Neural cell (in vitro differentiated cells): ENCODE measurements around the gene SNAPC1. TPM values are rescaled to one million over a fixed set of nuclear protein-coding genes. Genes with fewer than 3 reads are reported as not detected.

Source experiments
- H2AFZ ChIP-seq: fragments of 200-600, 300-800 bp; sonication (generic), shearing (Covaris generic); 2 replicates; pipeline ENCODE4 v1.6.0; 2014; ENCODE audit warnings: low read depth, mild to moderate bottlenecking, antibody characterized with exemption, low read length, moderate library complexity
- H3F3A ChIP-seq: fragments of 200-600 bp; shearing (Covaris generic); 2 replicates; pipeline ENCODE4 v1.6.1; 2016; ENCODE audit warnings: mild to moderate bottlenecking, moderate library complexity, mixed read lengths, antibody characterized with exemption, low read length; ENCODE audit not compliant: insufficient read depth, poor library complexity, severe bottlenecking
- H3K27ac ChIP-seq: fragments of 200-600, 300-800 bp; sonication (generic), shearing (Covaris generic); 2 replicates; pipeline ENCODE4 v1.5.1; 2014; ENCODE audit warnings: mild to moderate bottlenecking, low read length, moderate library complexity
- H3K27me3 ChIP-seq: fragments of 300-800, 200-600 bp; sonication (generic), shearing (Covaris generic); 2 replicates; pipeline ENCODE4 v1.6.0; 2014; ENCODE audit warnings: mild to moderate bottlenecking, low read depth, low read length, moderate library complexity; ENCODE audit not compliant: insufficient read depth
- H3K36me3 ChIP-seq: fragments of 300-800, 200-600 bp; sonication (generic), shearing (Covaris generic); 2 replicates; pipeline ENCODE4 v1.5.1; 2014; ENCODE audit warnings: mild to moderate bottlenecking, antibody characterized with exemption, low read length, moderate library complexity; ENCODE audit not compliant: insufficient read depth
- H3K4me2 ChIP-seq: fragments of 300-800, 200-600 bp; sonication (generic), shearing (Covaris generic); 2 replicates; pipeline ENCODE4 v1.6.0; 2014; ENCODE audit warnings: mild to moderate bottlenecking, low read length
- H3K4me3 ChIP-seq: fragments of 300-800, 200-600 bp; sonication (generic), shearing (Covaris generic); 2 replicates; pipeline ENCODE4 v1.5.1; 2014; ENCODE audit warnings: mild to moderate bottlenecking, low read length, moderate library complexity
- H3K79me2 ChIP-seq: fragments of 200-600 bp; shearing (Covaris generic); replicated peaks from 2 replicates; pipeline ENCODE4 v1.6.0; 2014; ENCODE audit warnings: mild to moderate bottlenecking, low read length, moderate library complexity; ENCODE audit not compliant: insufficient read depth
- H3K9ac ChIP-seq: fragments of 300-800, 200-600 bp; sonication (generic), shearing (Covaris generic); 2 replicates; pipeline ENCODE4 v1.6.1; 2016; ENCODE audit warnings: mild to moderate bottlenecking, low read length, mixed read lengths
- H3K9me2 ChIP-seq: fragments of 200-600 bp; shearing (Covaris generic); 2 replicates; pipeline ENCODE4 v1.6.1; 2016; ENCODE audit warnings: mild to moderate bottlenecking, low read length, mixed read lengths; ENCODE audit not compliant: insufficient read depth
- H3K9me3 ChIP-seq: fragments of 200-600, 300-800 bp; sonication (generic), shearing (Covaris generic); 2 replicates; pipeline ENCODE4 v1.6.1; 2016; ENCODE audit warnings: mild to moderate bottlenecking, mixed run types, low read length, moderate library complexity, mixed read lengths
- H4K20me1 ChIP-seq: fragments of 200-600 bp; shearing (Covaris generic); 2 replicates; pipeline ENCODE4 v1.6.1; 2016; ENCODE audit warnings: mild to moderate bottlenecking, mixed run types; ENCODE audit not compliant: insufficient read depth
- EP300 ChIP-seq: fragments of 450-650 bp; conservative IDR thresholded peaks from 2 replicates; pipeline ENCODE4 v1.6.1; 2014; ENCODE audit warnings: antibody characterized with exemption, mild to moderate bottlenecking, moderate library complexity; ENCODE audit not compliant: poor library complexity, severe bottlenecking
- EZH2 ChIP-seq: fragments of 200-600, 300-800 bp; shearing (Covaris generic), sonication (generic); IDR thresholded peaks from 2 replicates; pipeline ENCODE4 v1.6.1; 2014; ENCODE audit warnings: antibody characterized with exemption, low read length, borderline replicate concordance, mild to moderate bottlenecking; ENCODE audit not compliant: insufficient read depth, poor library complexity, severe bottlenecking
- MXI1 ChIP-seq: fragments of 450-650 bp; conservative IDR thresholded peaks from 2 replicates; pipeline ENCODE4 v1.6.1; 2014; ENCODE audit warnings: antibody characterized with exemption, mild to moderate bottlenecking; ENCODE audit not compliant: poor library complexity, severe bottlenecking
- POLR2AphosphoS5 ChIP-seq: IDR thresholded peaks from 2 replicates; pipeline ENCODE4 v1.6.1; 2012
- RAD21 ChIP-seq: fragments of 450-650 bp; conservative IDR thresholded peaks from 2 replicates; pipeline ENCODE4 v1.6.1; 2014; ENCODE audit warnings: antibody characterized with exemption, mild to moderate bottlenecking, moderate library complexity
- SMC3 ChIP-seq: fragments of 450-650 bp; conservative IDR thresholded peaks from 2 replicates; pipeline ENCODE4 v1.6.1; 2014; ENCODE audit warnings: antibody characterized with exemption, mild to moderate bottlenecking, moderate library complexity; ENCODE audit not compliant: poor library complexity
- TAF1 ChIP-seq: IDR thresholded peaks from 2 replicates; pipeline ENCODE4 v1.6.1; 2012; ENCODE audit warnings: low read depth
- polyA plus RNA-seq: library from polyadenylated mRNA; depleted of rRNA; stranded (reverse); fragments of >200 nt; gene quantifications from 2 replicates; pipeline ENCODE4 v1.2.3, GENCODE V29; 2014
- TF ChIP-seq, protein P1 (sequence below): fragments of 450-650 bp; IDR thresholded peaks from 2 replicates; pipeline ENCODE4 v1.5.1; 2014; ENCODE audit warnings: antibody characterized with exemption, mild to moderate bottlenecking, moderate library complexity; ENCODE audit not compliant: poor library complexity, severe bottlenecking
- TF ChIP-seq, protein P2 (sequence below): IDR thresholded peaks from 2 replicates; pipeline ENCODE4 v1.6.1; 2012; ENCODE audit warnings: borderline replicate concordance

Gene SNAPC1
- polyA plus RNA-seq, 1 donor from 2014 or later: 7.1 TPM

DNA sequence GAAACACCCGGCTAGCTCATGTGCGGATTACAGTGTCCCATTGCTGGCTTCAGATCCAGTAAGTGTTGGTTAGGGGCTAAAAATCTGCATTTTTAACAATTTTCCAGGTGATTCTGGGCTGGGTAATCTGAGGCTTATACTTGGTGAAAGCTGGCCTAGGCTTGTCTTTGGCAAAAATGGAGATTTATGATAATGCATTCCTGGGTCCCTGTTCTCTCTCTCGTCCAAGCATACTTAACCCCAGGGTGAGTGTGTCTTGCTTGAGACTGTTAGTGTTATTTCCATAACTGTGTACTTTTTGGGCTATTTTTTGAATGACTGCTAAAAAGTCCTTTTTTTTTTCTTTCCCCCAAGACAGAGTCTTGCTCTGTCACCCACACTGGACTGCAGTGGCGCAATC lies 43.2 kb downstream of the SNAPC1 start:
- Histone ChIP-seq H3K4me3 (no peak overlapping the region), H3K9me2 (no peaks in the 10 kb centered on the region), H3K9me3 (no peaks in the 10 kb centered on the region), H3F3A (no peaks in the 10 kb centered on the region), H2AFZ (no peak overlapping the region), H3K4me2 (no peak overlapping the region), H4K20me1 (no peaks in the 10 kb centered on the region), H3K27me3 (no peaks in the 10 kb centered on the region), H3K36me3 (no peaks in the 10 kb centered on the region), H3K27ac (no peak overlapping the region), H3K79me2 (no peaks in the 10 kb centered on the region), H3K9ac (no peak overlapping the region)
- TF ChIP-seq POLR2AphosphoS5 (no peak), EP300 (no peak), RAD21 (no peak), EZH2 (no peak), TAF1 (no peak), MXI1 (no peak), SMC3 (no peak)
- TF ChIP-seq, protein P1, sequence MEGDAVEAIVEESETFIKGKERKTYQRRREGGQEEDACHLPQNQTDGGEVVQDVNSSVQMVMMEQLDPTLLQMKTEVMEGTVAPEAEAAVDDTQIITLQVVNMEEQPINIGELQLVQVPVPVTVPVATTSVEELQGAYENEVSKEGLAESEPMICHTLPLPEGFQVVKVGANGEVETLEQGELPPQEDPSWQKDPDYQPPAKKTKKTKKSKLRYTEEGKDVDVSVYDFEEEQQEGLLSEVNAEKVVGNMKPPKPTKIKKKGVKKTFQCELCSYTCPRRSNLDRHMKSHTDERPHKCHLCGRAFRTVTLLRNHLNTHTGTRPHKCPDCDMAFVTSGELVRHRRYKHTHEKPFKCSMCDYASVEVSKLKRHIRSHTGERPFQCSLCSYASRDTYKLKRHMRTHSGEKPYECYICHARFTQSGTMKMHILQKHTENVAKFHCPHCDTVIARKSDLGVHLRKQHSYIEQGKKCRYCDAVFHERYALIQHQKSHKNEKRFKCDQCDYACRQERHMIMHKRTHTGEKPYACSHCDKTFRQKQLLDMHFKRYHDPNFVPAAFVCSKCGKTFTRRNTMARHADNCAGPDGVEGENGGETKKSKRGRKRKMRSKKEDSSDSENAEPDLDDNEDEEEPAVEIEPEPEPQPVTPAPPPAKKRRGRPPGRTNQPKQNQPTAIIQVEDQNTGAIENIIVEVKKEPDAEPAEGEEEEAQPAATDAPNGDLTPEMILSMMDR: no peak
- TF ChIP-seq, protein P2, sequence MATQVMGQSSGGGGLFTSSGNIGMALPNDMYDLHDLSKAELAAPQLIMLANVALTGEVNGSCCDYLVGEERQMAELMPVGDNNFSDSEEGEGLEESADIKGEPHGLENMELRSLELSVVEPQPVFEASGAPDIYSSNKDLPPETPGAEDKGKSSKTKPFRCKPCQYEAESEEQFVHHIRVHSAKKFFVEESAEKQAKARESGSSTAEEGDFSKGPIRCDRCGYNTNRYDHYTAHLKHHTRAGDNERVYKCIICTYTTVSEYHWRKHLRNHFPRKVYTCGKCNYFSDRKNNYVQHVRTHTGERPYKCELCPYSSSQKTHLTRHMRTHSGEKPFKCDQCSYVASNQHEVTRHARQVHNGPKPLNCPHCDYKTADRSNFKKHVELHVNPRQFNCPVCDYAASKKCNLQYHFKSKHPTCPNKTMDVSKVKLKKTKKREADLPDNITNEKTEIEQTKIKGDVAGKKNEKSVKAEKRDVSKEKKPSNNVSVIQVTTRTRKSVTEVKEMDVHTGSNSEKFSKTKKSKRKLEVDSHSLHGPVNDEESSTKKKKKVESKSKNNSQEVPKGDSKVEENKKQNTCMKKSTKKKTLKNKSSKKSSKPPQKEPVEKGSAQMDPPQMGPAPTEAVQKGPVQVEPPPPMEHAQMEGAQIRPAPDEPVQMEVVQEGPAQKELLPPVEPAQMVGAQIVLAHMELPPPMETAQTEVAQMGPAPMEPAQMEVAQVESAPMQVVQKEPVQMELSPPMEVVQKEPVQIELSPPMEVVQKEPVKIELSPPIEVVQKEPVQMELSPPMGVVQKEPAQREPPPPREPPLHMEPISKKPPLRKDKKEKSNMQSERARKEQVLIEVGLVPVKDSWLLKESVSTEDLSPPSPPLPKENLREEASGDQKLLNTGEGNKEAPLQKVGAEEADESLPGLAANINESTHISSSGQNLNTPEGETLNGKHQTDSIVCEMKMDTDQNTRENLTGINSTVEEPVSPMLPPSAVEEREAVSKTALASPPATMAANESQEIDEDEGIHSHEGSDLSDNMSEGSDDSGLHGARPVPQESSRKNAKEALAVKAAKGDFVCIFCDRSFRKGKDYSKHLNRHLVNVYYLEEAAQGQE: no peak

DNA sequence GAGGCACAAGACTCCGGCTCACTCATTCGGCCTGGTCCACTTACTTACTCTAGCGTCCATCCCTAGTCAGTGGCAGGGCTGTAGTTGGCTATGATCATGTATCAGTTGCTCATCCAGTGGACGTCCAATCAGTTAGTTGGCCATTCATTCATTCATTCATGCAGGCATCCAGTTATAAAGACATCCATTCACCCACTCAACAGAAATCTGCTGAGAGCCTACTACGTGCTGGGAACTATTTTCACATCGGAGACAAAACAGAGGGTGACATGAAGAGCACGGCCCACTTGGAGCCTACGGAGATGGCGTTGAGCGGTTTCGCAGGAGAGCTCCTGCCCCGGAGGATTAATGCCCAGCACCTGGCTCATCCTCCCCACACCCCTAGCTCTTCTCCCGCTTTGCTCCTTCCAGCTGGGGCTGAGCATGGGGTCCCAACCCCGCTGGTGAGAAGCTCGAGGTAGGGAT lies 49.7 kb downstream of the SNAPC1 start:
- H3F3A ChIP-seq: no peaks in the 10 kb centered on the region
- no peak overlapping the region for H3K4me2 ChIP-seq
- peak overlapping the region; percentile 79 for H3K4me3 ChIP-seq
- no peaks in the 10 kb centered on the region for H3K9me3 ChIP-seq
- peaks cover 17% of the 10 kb centered on the region for H3K27me3 ChIP-seq
- no peaks in the 10 kb centered on the region for H3K9me2 ChIP-seq
- H3K9ac ChIP-seq: peak overlapping the region; percentile 88
- no peak overlapping the region for H3K27ac ChIP-seq
- H3K79me2 ChIP-seq: peaks cover 5% of the 10 kb centered on the region
- H3K36me3 ChIP-seq: no peaks in the 10 kb centered on the region
- H4K20me1 ChIP-seq: no peaks in the 10 kb centered on the region
- no peak for TF ChIP-seq EZH2
- TF ChIP-seq, protein P1: no peak
- TF ChIP-seq SMC3: no peak
- TF ChIP-seq MXI1: no peak
- no peak for TF ChIP-seq EP300
- TF ChIP-seq POLR2AphosphoS5: no peak
- TF ChIP-seq, protein P2: no peak
- TF ChIP-seq RAD21: no peak
- no peak for TF ChIP-seq TAF1
- H2AFZ ChIP-seq: peak overlapping the region; percentile 68
